Left ventricle myocardium inferior (tissue), 1 donor: ENCODE measurements around the gene PLAAT5. TPM values are rescaled to one million over a fixed set of nuclear protein-coding genes. Genes with fewer than 3 reads are reported as not detected.
A peak's percentile ranks its signal among the peaks of the same experiment; 100 is the strongest.

Experiments used
- DNase-seq: peaks from one replicate; pipeline ENCODE4 v3.0.0-alpha.2; 2020
- H3K27ac ChIP-seq: fragments of 200-600 bp; replicated peaks from 2 replicates; pipeline ENCODE4 v1.8.0; 2021
- H3K27me3 ChIP-seq: fragments of 200-600 bp; 2 replicates; pipeline ENCODE4 v1.8.0; 2021; ENCODE audit warnings: low read depth
- H3K36me3 ChIP-seq: fragments of 200-600 bp; 2 replicates; pipeline ENCODE4 v1.8.0; 2021
- H3K4me1 ChIP-seq: fragments of 200-600 bp; 2 replicates; pipeline ENCODE4 v1.8.0; 2021
- H3K4me3 ChIP-seq: fragments of 200-600 bp; 2 replicates; pipeline ENCODE4 v1.8.0; 2021; ENCODE audit warnings: mild to moderate bottlenecking, moderate library complexity
- H3K9me3 ChIP-seq: fragments of 200-600 bp; replicated peaks from 2 replicates; pipeline ENCODE4 v1.8.0; 2021
- intact Hi-C: fragments of 100-400 bp; cut with micrococcal nuclease; formaldehyde crosslinking; loops from one replicate; pipeline ENCODE4 v1.11.0; 2022
- total RNA-seq: library from RNA; stranded (reverse); fragmentation: NEBNext Ultra II Directional; extraction: Animal tissue kit (Norgen Biotek cat#: 25700); gene quantifications from one replicate; pipeline ENCODE4 v1.2.1, GENCODE V29; 2021
- TF ChIP-seq, protein P1 (sequence below): fragments of 200-600 bp; IDR thresholded peaks from 2 replicates; pipeline ENCODE4 v1.8.0; 2021; ENCODE audit warnings: antibody characterized with exemption, mild to moderate bottlenecking, borderline replicate concordance
- donor health status: DM: no; HTN: yes; CAD: no; lungs with severe emphysema.

The PLAAT5 gene
- total RNA-seq, 1 donor from 2014 or later = 1.4 TPM

DNA sequence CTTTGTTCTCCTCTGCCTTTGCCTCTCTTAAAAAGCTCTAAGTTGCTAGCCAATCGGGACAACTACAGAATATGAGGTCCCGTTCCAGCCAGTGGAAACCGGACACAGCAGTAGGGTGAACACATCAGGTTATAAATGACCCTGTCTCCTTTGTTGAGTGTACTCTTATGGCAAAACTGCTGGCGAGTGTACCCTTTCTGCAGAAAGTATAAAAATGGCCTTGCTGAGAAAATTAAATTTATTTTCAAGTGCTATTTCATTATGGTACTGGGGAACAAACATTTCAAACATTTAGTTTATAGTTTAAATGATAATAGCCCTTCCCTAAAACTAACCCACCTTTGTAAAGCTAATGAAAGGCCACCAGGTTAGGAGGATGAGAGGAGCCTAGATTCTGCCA is 8.9 kb upstream of the PLAAT5 start:
- Histone ChIP-seq H3K9me3 (peaks cover 20% of the 10 kb centered on the region), H3K36me3 (no peaks in the 10 kb centered on the region), H3K4me3 (no peak overlapping the region), H3K4me1 (peaks cover 8% of the 10 kb centered on the region), H3K27ac (no peak overlapping the region), H3K27me3 (peaks cover 14% of the 10 kb centered on the region)
- no peak for DNase-seq
- intact Hi-C loops = no loop called here
- TF ChIP-seq, protein P1, sequence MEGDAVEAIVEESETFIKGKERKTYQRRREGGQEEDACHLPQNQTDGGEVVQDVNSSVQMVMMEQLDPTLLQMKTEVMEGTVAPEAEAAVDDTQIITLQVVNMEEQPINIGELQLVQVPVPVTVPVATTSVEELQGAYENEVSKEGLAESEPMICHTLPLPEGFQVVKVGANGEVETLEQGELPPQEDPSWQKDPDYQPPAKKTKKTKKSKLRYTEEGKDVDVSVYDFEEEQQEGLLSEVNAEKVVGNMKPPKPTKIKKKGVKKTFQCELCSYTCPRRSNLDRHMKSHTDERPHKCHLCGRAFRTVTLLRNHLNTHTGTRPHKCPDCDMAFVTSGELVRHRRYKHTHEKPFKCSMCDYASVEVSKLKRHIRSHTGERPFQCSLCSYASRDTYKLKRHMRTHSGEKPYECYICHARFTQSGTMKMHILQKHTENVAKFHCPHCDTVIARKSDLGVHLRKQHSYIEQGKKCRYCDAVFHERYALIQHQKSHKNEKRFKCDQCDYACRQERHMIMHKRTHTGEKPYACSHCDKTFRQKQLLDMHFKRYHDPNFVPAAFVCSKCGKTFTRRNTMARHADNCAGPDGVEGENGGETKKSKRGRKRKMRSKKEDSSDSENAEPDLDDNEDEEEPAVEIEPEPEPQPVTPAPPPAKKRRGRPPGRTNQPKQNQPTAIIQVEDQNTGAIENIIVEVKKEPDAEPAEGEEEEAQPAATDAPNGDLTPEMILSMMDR = no peak

DNA sequence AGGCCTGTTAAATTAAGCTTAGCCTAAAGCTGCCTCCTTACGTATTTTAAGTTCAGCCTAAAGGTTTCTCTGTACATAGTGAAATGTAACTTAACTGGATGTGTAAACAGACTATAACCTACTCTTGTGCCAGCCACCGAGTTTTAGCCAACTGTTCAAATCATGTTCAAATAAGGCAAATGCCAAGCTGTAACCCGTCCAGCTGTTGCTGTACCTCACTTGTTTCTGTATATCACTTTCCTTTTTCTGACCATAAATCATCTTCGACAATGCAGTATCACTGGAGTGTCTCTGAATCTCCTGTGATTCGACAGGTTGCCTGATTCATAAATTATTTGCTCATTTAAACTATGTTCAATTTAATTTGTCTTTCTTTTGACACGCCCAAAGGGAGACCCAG is 4.0 kb upstream of the PLAAT5 start:
- no peak overlapping the region for H3K4me3 ChIP-seq
- no peaks in the 10 kb centered on the region for H3K36me3 ChIP-seq
- intact Hi-C loops = no loop called here
- TF ChIP-seq, protein P1 = no peak
- peaks cover 17% of the 10 kb centered on the region for H3K4me1 ChIP-seq
- no peak for DNase-seq
- no peak overlapping the region for H3K27ac ChIP-seq
- H3K27me3 ChIP-seq = peaks cover 17% of the 10 kb centered on the region
- H3K9me3 ChIP-seq = peaks cover 10% of the 10 kb centered on the region

DNA sequence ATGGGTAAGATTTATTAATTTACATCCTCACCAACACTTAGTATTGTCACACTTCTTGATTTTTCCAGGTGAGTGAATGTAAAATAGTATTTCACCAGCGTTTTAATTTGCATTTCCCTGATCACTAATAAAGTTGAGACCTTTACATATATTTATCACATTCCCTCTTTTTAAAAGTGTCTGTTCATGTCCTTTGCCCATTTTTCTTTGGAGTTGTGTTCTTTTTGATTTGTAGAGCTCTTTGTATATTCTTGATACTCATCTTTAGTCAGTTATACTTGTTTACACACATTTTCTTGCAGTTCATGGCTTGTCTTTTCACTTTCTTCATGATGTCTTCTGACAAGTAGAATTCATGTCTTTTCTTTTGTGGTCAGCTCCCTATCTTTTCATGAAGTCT is 2.2 kb upstream of the PLAAT5 start:
- TF ChIP-seq, protein P1 = no peak

DNA sequence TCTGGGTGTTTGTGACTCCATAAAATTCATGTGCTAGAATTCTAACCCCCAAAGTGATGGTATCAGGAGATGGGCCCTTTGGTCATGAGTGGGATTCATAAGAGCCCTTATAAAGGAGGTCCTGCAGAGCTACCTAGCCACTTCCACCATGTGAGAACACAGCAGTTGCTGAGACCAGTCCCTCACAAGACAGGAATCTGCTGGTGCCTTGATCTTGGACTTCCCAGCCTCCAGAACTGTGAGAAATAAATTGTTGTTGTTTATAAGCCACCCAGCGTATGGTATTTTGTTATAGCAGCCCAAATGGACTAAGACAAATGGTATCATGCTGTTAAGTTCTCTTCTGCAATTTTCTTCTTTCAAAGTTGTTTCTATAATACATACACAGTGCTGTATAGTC is 1.5 kb upstream of the PLAAT5 start:
- Histone ChIP-seq H3K4me3 (no peak overlapping the region), H3K4me1 (peaks cover 21% of the 10 kb centered on the region), H3K36me3 (no peaks in the 10 kb centered on the region), H3K27me3 (peaks cover 6% of the 10 kb centered on the region), H3K27ac (no peak overlapping the region), H3K9me3 (no peaks in the 10 kb centered on the region)
- intact Hi-C loops = no loop called here
- DNase-seq = no peak
- TF ChIP-seq, protein P1 = no peak

More for the DNA sequence above, 2.2 kb upstream of the PLAAT5 start:
- DNase-seq = no peak
- peaks cover 21% of the 10 kb centered on the region for H3K4me1 ChIP-seq
- H3K4me3 ChIP-seq = no peak overlapping the region
- no peaks in the 10 kb centered on the region for H3K9me3 ChIP-seq
- no peaks in the 10 kb centered on the region for H3K36me3 ChIP-seq
- intact Hi-C loops = no loop called here
- peaks cover 8% of the 10 kb centered on the region for H3K27me3 ChIP-seq
- no peak overlapping the region for H3K27ac ChIP-seq

DNA sequence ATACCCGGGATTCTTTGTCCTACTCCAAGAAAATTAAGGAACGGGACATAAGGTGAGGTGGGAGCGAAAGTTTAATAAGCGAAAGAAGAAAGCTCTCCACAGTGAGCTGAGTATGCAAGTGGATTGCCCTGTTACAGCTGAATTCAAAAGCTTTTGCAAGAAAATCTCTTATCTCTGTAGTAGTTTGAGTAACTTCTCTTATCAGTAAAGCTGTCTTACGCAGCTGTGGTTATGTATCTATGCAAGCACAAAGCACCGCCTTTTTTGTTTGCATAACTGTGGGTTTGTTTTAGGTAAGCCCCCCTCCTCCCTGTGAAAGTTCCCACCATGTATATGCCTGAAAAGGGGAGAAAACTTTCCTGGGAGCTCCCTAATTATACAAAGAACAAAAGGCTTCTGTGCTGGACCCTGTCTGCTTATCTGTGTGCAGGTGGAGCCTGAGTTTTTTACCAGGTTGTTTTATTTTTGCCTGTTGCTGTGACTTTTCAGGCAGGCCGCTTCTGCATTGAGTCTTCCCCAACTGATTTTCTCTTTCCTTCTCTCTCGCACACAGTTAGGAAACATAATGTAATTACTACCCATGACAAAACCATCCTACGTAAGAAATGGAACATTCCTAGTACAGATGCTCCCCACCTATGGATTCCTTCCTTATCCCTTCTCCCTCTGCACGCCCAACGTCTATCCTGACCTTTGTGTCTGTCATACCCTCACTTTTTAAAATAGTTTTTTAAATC is 837 bp upstream of the PLAAT5 start:
- H3K4me1 ChIP-seq = peaks cover 21% of the 10 kb centered on the region
- H3K27ac ChIP-seq = no peak overlapping the region
- H3K9me3 ChIP-seq = peaks cover 1% of the 10 kb centered on the region
- TF ChIP-seq, protein P1 = no peak
- no peaks in the 10 kb centered on the region for H3K36me3 ChIP-seq
- no peak for DNase-seq
- H3K27me3 ChIP-seq = peaks cover 3% of the 10 kb centered on the region
- H3K4me3 ChIP-seq = peak overlapping the region; percentile 70
- intact Hi-C loops = no loop called here
